ENCODE results near the gene C17orf58. TPM values are rescaled to one million over a fixed set of nuclear protein-coding genes. Genes with fewer than 3 reads are reported as not detected.
"Not testable (repeated sequence)": the region's sequence is repeated elsewhere in the genome, so short reads cannot be mapped to it uniquely, and the experiment has no call there.

The C17orf58 gene
- polyA plus RNA-seq, 2 of the 4 experiments (the other 2 are of a cell fraction): 11.2 to 20.0 TPM

GRCh38 chr17:68019336-68019674 lies 23.0 kb upstream of the C17orf58 start:
- DNase-seq (ENCODE audit: low read depth in 1 of 2, low spot score in 1 of 2) (peak in 1 of 2 experiments; percentile 58), FAIRE-seq (no peak), ATAC-seq (peak; percentile 2 to 10; a peak in 4 of 6 replicates)
- H3K27ac ChIP-seq: no peak overlapping the region
- TF ChIP-seq NR3C1 (IDR thresholded peaks at IDR 0.05) (no peak), CHD4 (IDR thresholded peaks at IDR 0.05; ENCODE audit: borderline replicate concordance) (0 out of 2 replicates have a peak, but pooled peaks have one; percentile 61), FOSB (CRISPR knock-in tag; IDR thresholded peaks at IDR 0.05) (0 out of 2 replicates have a peak, but pooled peaks have one; percentile 36)
- H3K4me3 ChIP-seq: peak overlapping the region; percentile 10; the same call in 1 of the 3 replicates
- POLR2A ChIA-PET: interaction anchor here (0.7 to 1.9 kb wide), 8 partner anchors 9 to 439 kb away, joined by 3 to 21 read pairs (median 9); partner anchors contain the start of genes C17orf58, KPNA2 and WIPI1
- H3K4me2 ChIP-seq: peak overlapping the region; percentile 64
- no peaks in the 10 kb centered on the region for H3K9me3 ChIP-seq
- 49% methylated on average over 9 of the region's 9 CpGs for WGBS (ENCODE audit: missing lambda C conversion rate)
- CTCF ChIA-PET: interaction anchor here (0.7 to 1.9 kb wide), 13 partner anchors 8 to 641 kb away, joined by 3 to 12 read pairs (median 5); partner anchors contain the start of gene KPNA2
- H3K4me1 ChIP-seq: peaks cover 9% of the 10 kb centered on the region; the same call in 2 of the 3 replicates

DNA sequence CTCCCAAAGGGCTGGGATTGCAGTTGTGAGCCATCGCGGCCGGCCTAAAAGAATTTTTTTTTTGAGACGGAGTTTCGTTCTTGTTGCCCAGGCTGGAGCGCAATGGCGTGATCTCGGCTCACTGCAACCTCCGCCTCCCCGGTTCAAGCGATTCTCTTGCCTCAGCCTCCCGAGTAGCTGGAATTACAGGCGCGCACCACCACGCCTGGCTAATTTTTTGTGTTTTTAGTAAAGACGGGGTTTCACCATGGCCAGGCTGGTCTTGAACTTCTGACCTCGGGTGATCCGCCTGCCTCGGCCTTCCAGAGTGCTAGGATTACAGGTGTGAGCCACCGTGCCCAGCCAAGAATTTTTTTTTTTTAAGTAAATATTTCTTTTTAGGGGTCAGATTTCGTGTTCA lies 22.2 kb upstream of the C17orf58 start:
- H3K4me3 ChIP-seq; FAIRE-seq; POLR2A ChIA-PET; H3K27ac ChIP-seq; H3K4me2 ChIP-seq; H3K4me1 ChIP-seq; H3K9me3 ChIP-seq; DNase-seq (ENCODE audit: low read depth in 1 of 2, low spot score in 1 of 2); ATAC-seq: not testable (repeated sequence)
- CTCF ChIA-PET: interaction anchor here (0.6 to 0.8 kb wide), 2 partner anchors 13 to 152 kb away, joined by 3 to 4 read pairs; no protein-coding TSS in a partner anchor
- 90% methylated on average over 21 of the region's 21 CpGs for WGBS (ENCODE audit: missing lambda C conversion rate)

GRCh38 chr17:68016838-68017237 lies 20.6 kb upstream of the C17orf58 start:
- FAIRE-seq (no peak), DNase-seq (ENCODE audit: low read depth in 1 of 2, low spot score in 1 of 2) (no peak), ATAC-seq (no peak)
- no peaks in the 10 kb centered on the region for H3K9me3 ChIP-seq
- H3K4me1 ChIP-seq: peaks cover 9% of the 10 kb centered on the region; the same call in 2 of the 3 replicates
- CTCF ChIA-PET: interaction anchor here (0.8 to 1.1 kb wide), 2 partner anchors 10 to 17 kb away, joined by 3 read pairs; no protein-coding TSS in a partner anchor
- no peak overlapping the region for H3K4me3 ChIP-seq
- TF ChIP-seq HEYL (CRISPR knock-in tag; IDR thresholded peaks at IDR 0.05) (no peak), ZSCAN20 (CRISPR knock-in tag; IDR thresholded peaks at IDR 0.05) (no peak)
- no peak overlapping the region for H3K27ac ChIP-seq
- H3K4me2 ChIP-seq: no peak overlapping the region
- WGBS (ENCODE audit: missing lambda C conversion rate): 91% methylated on average over 2 of the region's 2 CpGs
- POLR2A ChIA-PET: no interaction called here

GRCh38 chr17:68015081-68015723 lies 18.9 kb upstream of the C17orf58 start:
- ChIA-PET POLR2A (no interaction called here), CTCF (interaction anchor here (1.3 to 2.2 kb wide), 3 partner anchors 8 to 20 kb away, joined by 5 to 9 read pairs (median 5); no protein-coding TSS in a partner anchor)
- ATAC-seq: no peak
- FAIRE-seq: no peak
- DNase-seq (ENCODE audit: low read depth in 1 of 2, low spot score in 1 of 2): no peak
- Histone ChIP-seq H3K4me2 (0 out of 3 replicates have a peak overlapping the region, but pooled peaks have one; percentile 49), H3K4me1 (peaks cover 4% of the 10 kb centered on the region; the same call in 1 of the 3 replicates), H3K4me3 (no peak overlapping the region), H3K27ac (no peak overlapping the region), H3K9me3 (no peaks in the 10 kb centered on the region)
- WGBS (ENCODE audit: missing lambda C conversion rate): 82% methylated on average over 11 of the region's 11 CpGs
- no peak for TF ChIP-seq ESRRA (IDR thresholded peaks at IDR 0.05; ENCODE audit: borderline replicate concordance, low read length)
- no peak for TF ChIP-seq HOXA7 (CRISPR knock-in tag; IDR thresholded peaks at IDR 0.05)
- TF ChIP-seq POLR2AphosphoS2 (conservative IDR thresholded peaks at IDR 0.05; ENCODE audit: low read length): no peak
- TF ChIP-seq POLR2A (IDR thresholded peaks at IDR 0.05; ENCODE audit: low read length): no peak
- TF ChIP-seq HEYL (CRISPR knock-in tag; IDR thresholded peaks at IDR 0.05): no peak
- no peak for TF ChIP-seq CHD2 (IDR thresholded peaks at IDR 0.05; ENCODE audit: low read length, partially characterized antibody)
- TF ChIP-seq RFX5 (IDR thresholded peaks at IDR 0.05): no peak
- TF ChIP-seq CEBPB (IDR thresholded peaks at IDR 0.05): no peak
- TF ChIP-seq TP53 (CRISPR knock-in tag; IDR thresholded peaks at IDR 0.05): no peak
- no peak for TF ChIP-seq FOXS1 (CRISPR knock-in tag; IDR thresholded peaks at IDR 0.05)

DNA sequence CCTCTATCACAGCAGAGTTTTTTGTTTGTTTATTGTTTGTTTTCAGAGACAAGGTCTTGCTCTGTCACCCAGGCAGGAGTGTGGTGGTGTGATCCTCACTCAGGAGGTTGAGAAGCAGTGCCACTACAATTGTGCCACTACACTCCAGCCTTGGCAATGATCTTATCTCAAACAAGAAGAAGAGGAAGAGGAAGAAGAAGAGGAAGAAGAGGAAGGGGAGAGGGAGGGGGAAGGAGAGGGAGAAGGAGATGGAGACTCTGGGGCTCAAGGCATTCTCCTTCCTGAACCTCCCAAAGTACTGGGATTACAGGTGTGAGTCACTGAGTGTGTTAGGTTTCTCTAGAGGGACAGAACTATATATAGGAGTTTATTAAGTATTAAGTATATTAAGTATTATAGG lies 17.1 kb upstream of the C17orf58 start:
- FAIRE-seq: no peak
- Histone ChIP-seq H3K9me3 (no peaks in the 10 kb centered on the region), H3K4me3 (no peak overlapping the region), H3K4me2 (no peak overlapping the region), H3K4me1 (no peaks in the 10 kb centered on the region), H3K27ac (no peak overlapping the region)
- ChIA-PET CTCF (interaction anchor here (3.5 kb wide), 1 partner anchor 18 kb away, joined by 20 read pairs; the partner anchor contains the start of gene C17orf58), POLR2A (no interaction called here)
- DNase-seq (ENCODE audit: low read depth in 1 of 2, low spot score in 1 of 2): no peak
- ATAC-seq: no peak
- no peak for TF ChIP-seq HOXB13 (CRISPR knock-in tag; IDR thresholded peaks at IDR 0.05; ENCODE audit: low read depth)
- no peak for TF ChIP-seq MYC (IDR thresholded peaks at IDR 0.05; ENCODE audit: borderline replicate concordance, low read length)
- no peak for TF ChIP-seq HDAC2 (IDR thresholded peaks at IDR 0.05)
- no peak for TF ChIP-seq ZFP36 (IDR thresholded peaks at IDR 0.05; ENCODE audit: borderline replicate concordance, partially characterized antibody)
- no peak for TF ChIP-seq HEYL (CRISPR knock-in tag; IDR thresholded peaks at IDR 0.05)
- TF ChIP-seq CHD2 (IDR thresholded peaks at IDR 0.05; ENCODE audit: low read length, partially characterized antibody): no peak
- no peak for TF ChIP-seq NR3C1 (IDR thresholded peaks at IDR 0.05)
- TF ChIP-seq FOSL2 (IDR thresholded peaks at IDR 0.05): no peak
- no peak for TF ChIP-seq FOSL2 (CRISPR knock-in tag; IDR thresholded peaks at IDR 0.05)
- no peak for TF ChIP-seq POLR2A (IDR thresholded peaks at IDR 0.05; ENCODE audit: low read length)
- TF ChIP-seq RNF2 (IDR thresholded peaks at IDR 0.05; ENCODE audit: borderline replicate concordance, low read depth): no peak
- TF ChIP-seq CEBPB (IDR thresholded peaks at IDR 0.05): no peak
